Gastroesophageal sphincter (tissue), 4 donors: ENCODE data around the gene MTR. TPM values are rescaled to one million over a fixed set of nuclear protein-coding genes. Genes with fewer than 3 reads are reported as not detected.

Experiments used
- ATAC-seq: fragments of 150-250 bp; one replicate; pipeline ENCODE4 v1.9.1; 2016; ENCODE audit warnings: mild to moderate bottlenecking, moderate library complexity
- H3K27ac ChIP-seq, 4 donors: fragments of 200-600 bp; sonication (generic) in 3 of 4; 1 replicate in 3 of 4; 2 replicates in 1 of 4; pipeline ENCODE4 v1.5.1; 2016 to 2019
- H3K27me3 ChIP-seq: fragments of 200-600 bp; sonication (generic); one replicate; pipeline ENCODE4 v1.5.1; 2019
- H3K36me3 ChIP-seq, 2 donors: fragments of 200-600 bp; sonication (generic); one replicate each; pipeline ENCODE4 v1.5.1; 2019; ENCODE audit warnings: control low read depth in 1 of 2
- H3K4me1 ChIP-seq, 3 donors: fragments of 200-600 bp; sonication (generic); 1 replicate in 2 of 3; 2 replicates in 1 of 3; pipeline ENCODE4 v1.5.1; 2016 to 2019; ENCODE audit warnings: control low read depth in 2 of 3
- H3K4me3 ChIP-seq, 2 donors: fragments of 200-600 bp; sonication (generic); one replicate each; pipeline ENCODE4 v1.5.1; 2019; ENCODE audit warnings: mild to moderate bottlenecking in 1 of 2, moderate library complexity in 1 of 2
- H3K9me3 ChIP-seq, 3 donors: fragments of 200-600 bp; sonication (generic); one replicate each; pipeline ENCODE4 v1.5.1; 2017 to 2019; ENCODE audit warnings: control low read depth in 2 of 3
- EP300 ChIP-seq: sonication (generic); formaldehyde crosslinking; IDR thresholded peaks from one replicate; pipeline ENCODE4 v1.6.1; 2017; ENCODE audit warnings: antibody characterized with exemption, mild to moderate bottlenecking
- POLR2A ChIP-seq, 2 donors: fragments of 450-650 bp; IDR thresholded peaks; one replicate each; pipeline ENCODE4 v1.6.1; 2017; ENCODE audit warnings: antibody characterized with exemption in 2 of 2, mild to moderate bottlenecking in 2 of 2, moderate library complexity in 1 of 2
- POLR2AphosphoS5 ChIP-seq: sonication (generic); formaldehyde crosslinking; IDR thresholded peaks from one replicate; pipeline ENCODE4 v1.6.1; 2017; ENCODE audit warnings: antibody characterized with exemption
- WGBS, 2 donors: methylation state at CpG; one replicate each; pipeline ENCODE4 v1.1.5; 2018; ENCODE audit warnings: low coverage in 1 of 2; 5-methylcytosine and 5-hydroxymethylcytosine counted together
- total RNA-seq, 4 donors: library from RNA; depleted of rRNA; stranded (reverse); fragments of >200 nt; gene quantifications; one replicate each; pipeline ENCODE4 v1.1.0, GENCODE V29; 2016
- TF ChIP-seq, protein P1 (sequence below), 4 experiments: fragments of 200-600 bp in 2 of 4; fragments of 450-650 bp in 2 of 4; sonication (generic) in 1 of 4; IDR thresholded peaks; one replicate each; pipeline ENCODE4 v1.5.1; 2017 to 2019; ENCODE audit warnings: antibody characterized with exemption in 4 of 4, mild to moderate bottlenecking in 2 of 4, moderate library complexity in 2 of 4

The MTR gene
- total RNA-seq, 4 donors from 2014 or later: 34.6 to 50.3 (median 38.9) TPM

DNA sequence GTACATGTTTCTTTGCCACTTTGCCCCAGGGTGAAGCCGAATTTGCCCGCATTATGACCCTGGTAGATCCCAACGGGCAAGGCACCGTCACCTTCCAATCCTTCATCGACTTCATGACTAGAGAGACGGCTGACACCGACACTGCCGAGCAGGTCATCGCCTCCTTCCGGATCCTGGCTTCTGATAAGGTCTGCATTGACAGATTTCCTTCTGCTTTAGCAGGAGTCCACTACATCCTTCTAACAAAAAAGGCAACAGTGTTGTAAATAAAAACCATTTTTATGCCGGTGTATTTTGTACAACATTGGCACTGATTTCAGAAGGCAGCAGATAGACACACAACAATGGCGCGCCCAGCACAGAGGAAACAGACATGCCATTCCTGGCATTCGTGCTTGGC is 34.1 kb upstream of the MTR start:
- Histone ChIP-seq H3K27me3 (no peaks in the 10 kb centered on the region), H3K9me3 (no peaks in the 10 kb centered on the region), H3K4me3 (no peak overlapping the region), H3K36me3 (peaks cover 0 to 25% of the 10 kb centered on the region in 2 donors), H3K4me1 (no peaks in the 10 kb centered on the region), H3K27ac (no peak overlapping the region)
- no peak for ATAC-seq
- 85 to 97% methylated on average over 11 to 14 of the region's 14 CpGs for WGBS, 2 donors
- TF ChIP-seq POLR2A (IDR thresholded peaks at IDR 0.05) (no peak), EP300 (no peak), POLR2AphosphoS5 (no peak)
- TF ChIP-seq, protein P1, sequence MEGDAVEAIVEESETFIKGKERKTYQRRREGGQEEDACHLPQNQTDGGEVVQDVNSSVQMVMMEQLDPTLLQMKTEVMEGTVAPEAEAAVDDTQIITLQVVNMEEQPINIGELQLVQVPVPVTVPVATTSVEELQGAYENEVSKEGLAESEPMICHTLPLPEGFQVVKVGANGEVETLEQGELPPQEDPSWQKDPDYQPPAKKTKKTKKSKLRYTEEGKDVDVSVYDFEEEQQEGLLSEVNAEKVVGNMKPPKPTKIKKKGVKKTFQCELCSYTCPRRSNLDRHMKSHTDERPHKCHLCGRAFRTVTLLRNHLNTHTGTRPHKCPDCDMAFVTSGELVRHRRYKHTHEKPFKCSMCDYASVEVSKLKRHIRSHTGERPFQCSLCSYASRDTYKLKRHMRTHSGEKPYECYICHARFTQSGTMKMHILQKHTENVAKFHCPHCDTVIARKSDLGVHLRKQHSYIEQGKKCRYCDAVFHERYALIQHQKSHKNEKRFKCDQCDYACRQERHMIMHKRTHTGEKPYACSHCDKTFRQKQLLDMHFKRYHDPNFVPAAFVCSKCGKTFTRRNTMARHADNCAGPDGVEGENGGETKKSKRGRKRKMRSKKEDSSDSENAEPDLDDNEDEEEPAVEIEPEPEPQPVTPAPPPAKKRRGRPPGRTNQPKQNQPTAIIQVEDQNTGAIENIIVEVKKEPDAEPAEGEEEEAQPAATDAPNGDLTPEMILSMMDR (IDR thresholded peaks at IDR 0.05): no peak

DNA sequence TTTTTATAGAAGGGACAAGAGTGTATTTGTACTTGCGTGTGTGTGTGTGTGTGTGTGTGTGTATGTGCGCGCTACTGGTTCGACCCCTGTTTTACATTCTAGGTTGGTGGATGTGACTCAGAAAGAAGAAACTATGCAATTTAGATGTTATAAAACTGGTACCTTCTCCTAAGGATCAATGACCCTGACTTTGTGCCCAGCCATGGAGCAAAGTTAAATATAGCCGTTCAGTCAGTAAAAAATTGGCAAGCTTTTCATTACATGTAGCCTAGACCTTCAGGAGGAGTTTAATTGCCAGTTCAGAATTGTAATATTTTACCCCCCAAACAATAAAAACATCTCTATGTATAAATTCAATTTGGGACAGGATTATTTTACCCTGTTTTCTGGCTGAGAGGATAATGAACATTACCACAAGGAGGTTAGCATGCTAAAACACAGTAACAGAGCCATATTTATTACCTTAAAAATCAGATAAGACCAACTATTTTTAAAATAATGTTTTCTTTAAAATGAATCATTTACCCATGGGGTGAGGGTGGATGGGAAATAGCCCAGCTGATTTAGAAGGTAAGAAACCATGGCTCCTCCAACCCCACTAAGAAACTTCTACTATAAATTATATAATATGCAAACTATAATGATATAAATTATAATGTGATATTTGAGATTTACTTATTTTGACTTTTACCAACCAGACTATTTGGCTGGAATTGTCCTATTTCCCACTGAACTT is 33.5 kb upstream of the MTR start:
- 80 to 88% methylated on average over 3 to 5 of the region's 5 CpGs for WGBS, 2 donors
- H3K4me3 ChIP-seq: no peak overlapping the region
- H3K27ac ChIP-seq: no peak overlapping the region
- peaks cover 0 to 25% of the 10 kb centered on the region in 2 donors for H3K36me3 ChIP-seq
- H3K27me3 ChIP-seq: no peaks in the 10 kb centered on the region
- H3K4me1 ChIP-seq: no peaks in the 10 kb centered on the region
- H3K9me3 ChIP-seq: no peaks in the 10 kb centered on the region
- no peak for ATAC-seq
- TF ChIP-seq POLR2AphosphoS5 (no peak), EP300 (no peak), POLR2A (IDR thresholded peaks at IDR 0.05) (no peak)
- TF ChIP-seq, protein P1 (IDR thresholded peaks at IDR 0.05): no peak

DNA sequence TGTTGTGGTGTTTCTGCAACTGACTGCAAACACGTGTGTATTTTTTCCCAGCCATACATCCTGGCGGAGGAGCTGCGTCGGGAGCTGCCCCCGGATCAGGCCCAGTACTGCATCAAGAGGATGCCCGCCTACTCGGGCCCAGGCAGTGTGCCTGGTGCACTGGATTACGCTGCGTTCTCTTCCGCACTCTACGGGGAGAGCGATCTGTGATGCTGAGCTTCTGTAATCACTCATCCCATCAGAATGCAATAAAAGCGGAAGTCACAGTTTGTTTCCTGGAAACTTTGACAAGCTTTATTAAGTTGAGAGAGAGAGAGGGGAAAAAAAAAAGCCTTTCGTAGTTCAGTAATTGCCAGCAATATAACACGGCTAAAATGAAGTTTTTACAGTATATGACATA is 32.7 kb upstream of the MTR start:
- no peak for ATAC-seq
- 54 to 58% methylated on average over 3 to 11 of the region's 15 CpGs for WGBS, 2 donors
- TF ChIP-seq POLR2AphosphoS5: no peak
- TF ChIP-seq, protein P1 (IDR thresholded peaks at IDR 0.05): no peak
- no peak for TF ChIP-seq EP300
- no peak for TF ChIP-seq POLR2A (IDR thresholded peaks at IDR 0.05)
- Histone ChIP-seq H3K27ac (no peak overlapping the region), H3K4me3 (no peak overlapping the region), H3K27me3 (no peaks in the 10 kb centered on the region), H3K9me3 (no peaks in the 10 kb centered on the region), H3K4me1 (no peaks in the 10 kb centered on the region), H3K36me3 (peaks cover 0 to 25% of the 10 kb centered on the region in 2 donors)

DNA sequence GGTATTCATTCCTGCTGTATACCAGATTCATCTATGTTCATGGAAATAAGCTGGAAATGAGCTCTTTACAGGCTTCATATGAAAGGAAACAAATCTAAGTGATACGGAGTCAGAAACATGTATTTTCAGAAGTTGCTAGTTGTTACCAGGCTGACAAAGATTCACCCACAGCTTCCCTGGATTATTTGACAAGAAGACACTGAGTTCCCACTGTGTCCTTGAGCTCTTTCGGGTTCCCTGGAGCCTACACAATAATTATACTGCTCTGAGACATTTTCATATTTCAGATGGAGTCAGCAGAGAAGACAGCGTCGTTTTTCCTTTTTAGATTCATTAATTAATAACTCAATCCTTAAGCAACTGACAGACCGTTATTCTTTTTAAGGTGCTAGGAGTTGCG is 29.3 kb upstream of the MTR start:
- no peak overlapping the region for H3K27ac ChIP-seq
- 75 to 87% methylated on average over 6 of the region's 6 CpGs for WGBS, 2 donors
- no peak overlapping the region for H3K4me3 ChIP-seq
- no peak for ATAC-seq
- TF ChIP-seq, protein P1 (IDR thresholded peaks at IDR 0.05): no peak
- TF ChIP-seq EP300: no peak
- TF ChIP-seq POLR2A (IDR thresholded peaks at IDR 0.05): no peak
- no peaks in the 10 kb centered on the region for H3K27me3 ChIP-seq
- peaks cover 0 to 23% of the 10 kb centered on the region in 2 donors for H3K36me3 ChIP-seq
- no peaks in the 10 kb centered on the region for H3K4me1 ChIP-seq
- H3K9me3 ChIP-seq: no peaks in the 10 kb centered on the region

DNA sequence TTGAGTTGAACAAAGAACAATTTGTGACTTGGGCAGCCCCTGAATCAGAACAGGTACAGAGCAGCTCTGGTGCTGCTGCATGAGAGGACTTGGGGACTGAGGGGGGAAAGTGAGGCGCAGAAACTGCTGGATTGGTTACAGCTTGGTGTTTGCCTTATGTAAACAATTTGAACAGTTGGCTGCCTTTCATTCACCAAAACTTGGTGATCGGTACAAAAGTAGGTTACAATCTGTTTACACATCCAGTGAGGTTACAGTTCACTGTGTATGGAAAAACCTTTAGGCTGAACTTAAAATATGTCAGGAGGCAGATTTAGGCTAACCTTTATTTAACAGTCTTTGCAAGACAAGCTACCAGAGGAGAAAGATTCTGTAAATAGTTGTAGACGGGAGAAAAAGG is 28.6 kb upstream of the MTR start:
- Histone ChIP-seq H3K4me3 (no peak overlapping the region), H3K27ac (no peak overlapping the region), H3K36me3 (peaks cover 0 to 16% of the 10 kb centered on the region in 2 donors), H3K4me1 (no peaks in the 10 kb centered on the region), H3K9me3 (no peaks in the 10 kb centered on the region), H3K27me3 (no peaks in the 10 kb centered on the region)
- 30 to 52% methylated on average over 3 of the region's 3 CpGs for WGBS, 2 donors
- ATAC-seq: no peak
- TF ChIP-seq POLR2A (IDR thresholded peaks at IDR 0.05): no peak
- TF ChIP-seq, protein P1 (IDR thresholded peaks at IDR 0.05): no peak
- no peak for TF ChIP-seq EP300
- TF ChIP-seq POLR2AphosphoS5: no peak
